GM04504 (cell line): ENCODE results near the gene ALS2CL.

Experiments used
- DNase-seq: peaks from one replicate; pipeline ENCODE4 v3.0.0-alpha.2; 2012; ENCODE audit warnings: low read depth

The ALS2CL gene

DNA sequence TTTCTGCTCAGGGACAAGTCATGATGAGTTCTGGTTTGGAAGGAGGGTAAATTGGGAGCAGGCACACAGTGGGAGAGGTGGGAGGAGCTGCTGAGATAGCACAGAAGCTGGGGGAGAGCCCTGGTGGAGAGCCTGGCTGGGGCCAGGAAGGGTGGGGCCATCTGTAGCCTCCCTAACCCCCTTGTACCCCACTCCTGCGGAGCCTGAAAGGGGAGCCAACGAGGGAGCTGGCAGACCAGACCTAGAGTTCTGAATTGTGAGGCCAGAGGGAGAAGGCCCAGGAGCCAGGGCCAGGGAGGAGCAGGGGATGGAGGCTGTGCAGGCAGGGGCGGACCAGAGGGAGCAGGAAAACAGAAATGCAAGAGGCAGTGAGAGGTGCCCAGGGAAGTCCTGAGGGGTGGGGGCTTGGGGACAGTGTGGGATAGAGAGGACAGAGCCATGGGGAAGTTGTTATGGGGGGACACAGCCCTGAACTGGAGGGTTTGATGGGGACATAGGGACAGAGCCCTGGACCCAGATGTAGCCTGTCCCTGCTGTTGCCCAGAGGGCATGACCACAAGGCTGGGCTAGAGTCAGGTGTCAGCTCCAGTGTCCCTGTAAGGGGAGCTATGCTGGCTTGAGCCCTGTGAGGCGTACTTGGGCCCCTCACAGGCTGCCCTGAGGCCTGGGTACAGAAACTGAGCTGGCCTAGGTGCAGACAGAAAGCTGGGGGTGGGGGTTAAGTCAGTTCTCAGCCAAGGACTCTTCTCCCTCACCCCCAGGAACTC lies 8.9 kb upstream of the ALS2CL start:
- no peak for DNase-seq

- no peak for DNase-seq
Measured at GRCh38 chr3:46701181-46701939, 7.9 kb upstream of the ALS2CL start, which contains the start of gene TMIE. TMIE (plus strand) TSS chr3:46701392; CDS start chr3:46701488, 96 bp downstream.

DNA sequence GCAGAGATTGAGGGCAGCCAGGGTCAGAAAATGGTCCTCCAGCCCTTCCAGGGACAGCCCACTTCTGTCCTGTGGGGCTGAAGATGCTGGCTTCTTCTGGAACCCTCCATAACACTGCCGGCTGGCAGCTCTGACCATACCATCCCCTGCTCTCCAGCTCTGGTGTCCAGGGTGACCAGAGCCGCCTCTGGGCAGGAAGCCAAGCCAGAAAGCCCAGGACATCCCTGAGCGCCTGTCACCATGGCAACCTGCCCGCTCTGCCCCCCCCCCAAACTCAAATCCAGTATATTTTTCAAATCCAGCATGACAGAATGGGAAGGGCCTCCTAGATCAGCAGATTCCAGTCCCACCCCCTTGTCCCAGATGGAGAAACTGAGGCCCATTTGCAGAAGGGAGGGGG lies 7.3 kb upstream of the ALS2CL start:
- DNase-seq = no peak

- no peak for DNase-seq
Measured at GRCh38 chr3:46699676-46700523, 6.4 kb upstream of the ALS2CL start.

DNA sequence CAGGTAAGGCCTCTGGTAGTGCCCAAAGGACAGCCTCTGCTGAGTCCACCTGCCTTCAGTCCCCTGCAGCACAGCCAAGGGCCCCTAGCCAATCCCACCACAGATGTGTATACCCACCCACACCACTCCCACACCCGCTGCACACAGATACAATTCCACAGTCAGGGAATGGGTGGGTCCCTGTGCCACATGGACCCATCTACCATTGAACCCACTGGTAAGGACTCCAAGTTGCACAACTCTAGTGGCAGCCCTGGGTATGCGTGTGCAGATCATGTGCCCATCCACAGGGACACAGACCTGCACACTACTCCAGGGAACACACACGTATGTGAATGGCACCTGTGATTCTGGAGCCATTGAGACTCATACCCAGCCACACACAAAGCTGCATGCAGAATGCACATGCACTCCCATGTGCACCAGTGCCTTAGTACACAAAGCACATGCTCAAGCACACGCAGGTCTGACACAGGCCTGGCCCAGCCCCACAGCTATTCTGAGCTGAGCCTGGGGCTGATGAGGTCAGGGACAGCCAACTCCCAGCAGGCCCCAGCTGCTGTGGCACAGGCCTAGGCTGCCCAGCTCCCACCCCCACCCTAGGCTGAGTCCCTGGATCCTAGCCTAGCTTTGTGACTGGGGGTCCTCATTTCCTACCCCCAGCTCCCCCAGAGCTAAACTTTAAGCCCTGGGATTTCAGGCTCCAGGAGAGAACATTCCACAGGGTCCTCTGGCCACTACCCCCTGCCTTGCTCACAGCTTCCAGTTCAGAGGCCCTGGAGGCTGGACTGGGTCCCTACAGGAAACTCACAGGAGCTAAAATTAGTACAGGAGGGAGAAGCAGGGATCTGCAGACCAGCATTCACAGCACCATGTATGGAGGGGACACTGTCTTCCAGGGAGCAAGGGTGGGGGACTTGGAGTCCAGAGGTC lies 2.7 kb upstream of the ALS2CL start:
- no peak for DNase-seq

DNA sequence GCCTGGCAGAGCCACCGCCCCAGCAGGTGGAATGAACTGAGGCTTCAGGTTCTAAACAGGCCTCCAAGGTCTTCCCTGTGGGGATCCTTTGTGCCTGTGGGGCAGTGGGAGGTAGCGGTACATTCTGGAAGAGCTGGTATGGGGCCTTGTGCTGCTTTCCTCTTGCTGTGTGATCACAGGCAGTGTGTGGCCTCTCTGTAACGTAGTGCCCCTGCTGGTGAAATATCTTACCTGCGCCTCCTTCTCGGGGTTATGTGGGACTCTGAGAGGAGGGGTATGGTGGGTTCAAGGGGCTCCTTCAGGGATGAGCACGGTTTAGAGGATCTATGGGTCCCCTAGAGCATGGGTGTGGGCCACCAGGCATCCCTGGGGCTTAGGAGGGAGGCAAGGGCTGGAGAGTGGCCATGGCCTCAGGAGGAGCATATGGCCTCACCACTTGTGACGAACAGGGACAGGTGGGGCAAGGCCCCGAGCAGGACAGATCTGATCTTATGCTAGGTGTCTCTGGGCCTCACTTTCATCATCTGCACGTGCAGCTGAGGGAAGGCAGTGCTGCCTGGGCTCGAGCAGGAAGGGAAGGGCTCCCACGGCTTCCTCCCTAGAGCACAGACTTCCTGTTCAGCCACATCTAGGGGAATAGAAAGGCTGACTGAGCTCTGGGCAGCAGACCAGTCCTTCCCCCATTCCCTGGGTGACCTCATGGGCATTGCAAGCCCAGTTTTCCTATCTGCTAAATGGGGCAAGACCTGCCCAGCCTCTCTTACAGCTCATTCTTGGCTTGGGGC lies 1.9 kb upstream of the ALS2CL start:
- DNase-seq = no peak

GRCh38 chr3:46694520-46694919 lies 1.0 kb upstream of the ALS2CL start:
- no peak for DNase-seq

DNA sequence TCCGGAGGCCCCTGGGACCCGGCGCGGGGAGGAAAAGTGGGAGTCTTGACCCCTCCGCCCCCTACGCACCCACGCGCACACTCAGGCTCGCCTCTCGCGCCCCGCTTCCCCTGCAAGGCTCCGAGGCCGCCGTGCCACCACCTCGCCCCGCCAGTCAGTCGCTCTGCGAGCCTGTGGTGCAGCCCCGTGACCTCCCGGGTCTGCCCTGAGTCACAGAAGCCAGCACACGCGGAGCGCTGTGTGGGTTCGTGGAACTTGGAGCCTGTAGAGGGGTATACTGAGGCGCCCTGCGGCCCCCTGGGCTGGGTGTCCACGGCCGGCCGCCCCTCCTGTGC lies 380 bp upstream of the ALS2CL start:
- no peak for DNase-seq

DNA sequence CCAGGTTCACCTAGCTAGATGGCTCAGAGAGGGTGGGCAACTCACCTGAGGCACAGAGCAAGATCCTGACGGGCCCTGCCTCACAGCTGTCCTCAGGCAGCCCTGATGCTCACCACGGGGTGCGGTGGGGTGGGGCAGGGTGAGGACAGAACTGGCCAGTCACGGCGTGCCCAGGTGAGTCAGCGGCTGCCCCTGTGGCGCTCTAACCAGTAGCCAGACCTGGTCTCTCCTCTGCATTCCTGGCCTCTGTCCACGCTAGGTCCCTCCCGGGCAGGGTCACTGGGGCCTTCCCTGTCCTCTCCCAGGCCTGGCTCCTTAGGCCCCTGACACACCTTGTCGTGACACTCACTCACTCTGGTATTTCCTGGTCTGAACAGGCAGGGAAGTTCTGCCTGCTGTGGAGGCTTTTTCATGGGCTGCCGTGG lies 901 bp downstream of the ALS2CL start:
- DNase-seq = no peak

- DNase-seq = no peak
Measured at GRCh38 chr3:46690798-46691197, 2.7 kb downstream of the ALS2CL start.

DNA sequence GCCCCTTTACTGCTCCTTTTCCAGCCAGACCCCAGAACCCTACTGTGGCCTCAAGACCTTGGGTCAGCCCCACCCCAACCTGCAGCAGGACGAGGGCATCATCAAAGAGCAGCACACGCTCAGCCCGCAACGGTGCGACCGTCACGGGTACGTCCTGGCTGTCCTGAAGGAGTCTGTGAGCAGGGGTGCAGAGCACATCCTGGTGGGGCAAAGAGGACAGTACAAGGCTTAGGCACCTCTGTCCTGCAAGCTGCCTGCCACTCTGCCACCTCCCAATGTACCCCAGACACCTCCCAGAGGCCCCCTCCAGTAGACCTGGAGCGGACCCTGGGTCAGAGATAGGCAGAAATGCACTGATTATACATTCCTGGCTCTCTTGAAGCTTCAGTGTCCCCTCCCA lies 8.0 kb downstream of the ALS2CL start:
- no peak for DNase-seq

GRCh38 chr3:46684891-46685290 lies 8.6 kb downstream of the ALS2CL start:
- DNase-seq = no peak

DNA sequence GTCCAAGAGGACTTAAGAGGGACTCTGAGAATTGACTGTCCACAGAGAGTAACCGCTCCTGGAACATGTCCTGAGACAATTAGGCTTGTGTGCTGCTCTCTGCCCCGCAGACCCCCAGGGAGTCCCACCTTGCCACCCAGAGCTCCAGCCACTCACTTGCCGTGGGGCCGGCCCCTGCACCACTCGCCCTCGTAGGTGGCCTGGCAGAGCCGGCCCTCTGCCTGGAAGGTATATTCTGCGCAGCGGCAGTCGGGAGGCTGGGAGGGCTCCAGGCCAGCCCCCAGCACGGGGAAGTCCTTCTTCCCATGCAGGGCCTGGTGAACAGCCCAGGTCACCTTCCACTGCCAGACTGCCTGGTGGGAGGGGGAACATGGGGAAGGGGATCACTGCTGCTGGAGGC lies 10.5 kb downstream of the ALS2CL start:
- no peak for DNase-seq

- no peak for DNase-seq
Measured at GRCh38 chr3:46681856-46682540, 11.5 kb downstream of the ALS2CL start.

DNA sequence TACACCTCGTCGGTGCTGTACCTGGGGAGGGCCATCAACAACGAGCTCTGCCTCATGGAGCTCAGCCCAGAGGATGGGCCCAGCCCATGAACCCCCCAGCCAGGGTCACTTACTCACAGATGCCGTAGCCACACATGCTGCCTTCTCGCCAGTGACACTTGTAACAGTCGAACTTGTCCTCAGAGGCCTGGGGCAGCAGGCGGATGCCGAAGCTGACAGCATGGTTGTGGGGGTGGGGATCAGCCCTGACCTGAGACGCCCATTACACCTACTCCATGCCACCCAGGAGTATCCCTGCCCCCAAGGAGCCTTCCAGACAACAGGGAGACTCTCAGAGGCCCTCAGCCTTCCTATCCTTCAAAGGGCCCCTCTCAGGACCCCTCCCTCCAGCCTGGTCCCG lies 12.1 kb downstream of the ALS2CL start:
- no peak for DNase-seq

DNA sequence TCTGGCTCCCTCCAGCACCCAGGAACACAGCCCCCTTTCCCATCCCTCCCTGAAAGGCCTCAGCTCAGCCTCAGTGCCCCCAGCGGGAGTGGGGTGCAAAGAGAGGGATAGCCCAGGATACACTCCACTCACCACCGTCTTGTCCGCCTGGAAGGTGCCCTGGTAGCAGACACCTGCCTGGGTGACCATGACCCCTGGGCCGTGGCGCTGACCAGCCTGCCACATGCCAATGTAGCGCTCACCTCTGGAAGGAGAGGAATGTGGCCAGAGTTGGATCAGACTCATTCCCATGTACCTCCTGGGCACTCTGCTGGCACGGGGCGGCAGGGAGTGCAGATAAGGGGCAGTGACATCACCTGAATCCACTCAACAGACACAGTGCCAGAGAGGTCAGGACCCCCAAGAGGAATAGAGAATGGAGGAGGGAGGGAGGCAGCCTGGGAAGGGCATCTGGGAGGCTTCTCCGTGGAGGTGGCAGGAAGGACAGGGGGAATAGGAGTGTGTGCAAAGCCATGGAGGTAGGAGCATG lies 13.1 kb downstream of the ALS2CL start:
- no peak for DNase-seq

GRCh38 chr3:46679681-46680080 lies 13.8 kb downstream of the ALS2CL start:
- no peak for DNase-seq

DNA sequence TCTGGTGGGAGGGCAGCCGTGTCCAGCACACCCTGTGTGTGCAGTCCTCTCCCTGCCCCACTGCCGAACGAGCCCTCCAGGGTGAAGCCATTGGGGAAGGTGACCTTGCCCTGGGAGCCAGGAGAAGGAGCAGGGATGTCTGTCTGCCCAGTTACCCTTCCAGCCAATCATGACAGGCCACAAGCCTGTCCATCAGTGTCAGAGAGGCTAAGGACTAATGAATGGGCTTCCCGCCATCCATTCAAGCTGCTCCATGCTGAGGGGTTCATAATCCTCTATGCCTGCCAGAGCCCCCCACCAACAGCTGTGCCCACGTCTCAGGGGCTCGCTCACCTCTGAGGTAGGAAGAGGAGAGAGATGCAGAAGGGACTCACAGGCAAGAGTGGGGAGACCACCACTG lies 15.2 kb downstream of the ALS2CL start:
- no peak for DNase-seq

DNA sequence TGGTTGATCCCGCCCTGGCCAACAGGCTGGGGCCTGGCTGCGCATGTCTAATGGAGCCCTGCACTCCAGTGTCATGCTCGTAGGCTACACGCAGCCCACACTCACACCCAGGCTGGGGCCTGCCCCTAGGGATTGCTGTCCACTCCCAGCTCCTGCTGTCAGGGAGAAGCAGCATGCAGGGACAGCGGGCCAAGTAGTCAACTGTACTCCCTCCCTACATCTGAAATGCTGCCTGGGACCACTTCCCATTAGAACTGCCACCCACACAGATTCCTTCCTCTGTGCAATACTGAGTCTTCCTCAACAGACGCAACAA lies 16.1 kb downstream of the ALS2CL start:
- DNase-seq = no peak
